Astrocyte (in vitro differentiated cells and primary cell): ENCODE measurements around the gene S100A6.

Source experiments
- CTCF ChIP-seq: IDR thresholded peaks from 2 replicates; pipeline ENCODE4 v1.5.1; 2011; ENCODE audit warnings: low read depth, mild to moderate bottlenecking, inconsistent platforms, low read length, moderate library complexity; ENCODE audit not compliant: insufficient read depth
- EZH2 ChIP-seq: IDR thresholded peaks from 2 replicates; pipeline ENCODE4 v1.6.1; 2012; ENCODE audit warnings: mild to moderate bottlenecking, low read length, inconsistent platforms; ENCODE audit not compliant: insufficient read depth

- TF ChIP-seq CTCF (no peak), EZH2 (no peak)
Measured at GRCh38 chr1:153563483-153563901, 27.7 kb upstream of the S100A6 start.
